NCI-H526 treated with DMSO at 0.1 percent for 48 hours (cell line): Measurements from ENCODE around the gene ABCA3.
"Not testable (repeated sequence)": the region's sequence is repeated elsewhere in the genome, so short reads cannot be mapped to it uniquely, and the experiment has no call there.

Experiments used
- DNase-seq: peaks from one replicate; lab custom pipeline; 2025; lab: John Stamatoyannopoulos, UW

The ABCA3 gene

GRCh38 chr16:2252806-2253148 lies 87.8 kb downstream of the ABCA3 start:
- no peak for DNase-seq

- DNase-seq, result peak; percentile 79
Measured at GRCh38 chr16:2251296-2252111, 89.0 kb downstream of the ABCA3 start, which contains the start of gene ECI1. Gene ECI1, minus strand, starts transcription at chr16:2251587. Its CDS starts 21 bp downstream, at chr16:2251566.

DNA sequence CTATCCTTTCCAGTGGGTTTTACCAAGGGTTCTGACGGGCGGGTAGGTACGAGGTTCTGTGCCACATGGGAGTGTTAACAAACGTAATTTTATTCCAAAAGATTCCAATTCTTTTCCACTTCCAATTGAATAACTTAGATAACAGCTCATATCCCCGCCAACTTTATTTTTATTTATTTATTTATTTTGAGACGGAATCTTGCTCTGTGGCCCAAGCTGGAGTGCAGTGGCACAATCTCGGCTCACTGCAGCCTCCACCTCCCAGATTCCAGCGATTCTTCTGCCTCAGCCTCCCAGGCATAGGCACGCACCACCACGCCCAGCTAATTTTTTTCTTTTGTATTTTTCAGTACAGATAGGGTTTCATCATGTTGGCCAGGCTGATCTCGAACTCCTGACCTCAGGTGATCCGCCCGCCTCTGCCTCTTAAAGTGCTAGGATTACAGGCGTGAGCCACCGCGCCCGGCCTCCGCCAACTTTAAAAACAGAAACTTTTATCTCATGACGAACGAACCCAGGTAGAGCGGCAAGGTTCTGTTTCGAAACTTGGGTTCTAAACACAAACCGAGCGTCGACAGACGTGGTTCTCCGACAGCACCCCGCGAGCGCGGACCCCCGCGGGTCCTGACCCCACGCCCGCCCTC lies 89.8 kb downstream of the ABCA3 start:
- DNase-seq, result no peak

GRCh38 chr16:2246301-2246885 lies 94.1 kb downstream of the ABCA3 start:
- DNase-seq, result no peak

DNA sequence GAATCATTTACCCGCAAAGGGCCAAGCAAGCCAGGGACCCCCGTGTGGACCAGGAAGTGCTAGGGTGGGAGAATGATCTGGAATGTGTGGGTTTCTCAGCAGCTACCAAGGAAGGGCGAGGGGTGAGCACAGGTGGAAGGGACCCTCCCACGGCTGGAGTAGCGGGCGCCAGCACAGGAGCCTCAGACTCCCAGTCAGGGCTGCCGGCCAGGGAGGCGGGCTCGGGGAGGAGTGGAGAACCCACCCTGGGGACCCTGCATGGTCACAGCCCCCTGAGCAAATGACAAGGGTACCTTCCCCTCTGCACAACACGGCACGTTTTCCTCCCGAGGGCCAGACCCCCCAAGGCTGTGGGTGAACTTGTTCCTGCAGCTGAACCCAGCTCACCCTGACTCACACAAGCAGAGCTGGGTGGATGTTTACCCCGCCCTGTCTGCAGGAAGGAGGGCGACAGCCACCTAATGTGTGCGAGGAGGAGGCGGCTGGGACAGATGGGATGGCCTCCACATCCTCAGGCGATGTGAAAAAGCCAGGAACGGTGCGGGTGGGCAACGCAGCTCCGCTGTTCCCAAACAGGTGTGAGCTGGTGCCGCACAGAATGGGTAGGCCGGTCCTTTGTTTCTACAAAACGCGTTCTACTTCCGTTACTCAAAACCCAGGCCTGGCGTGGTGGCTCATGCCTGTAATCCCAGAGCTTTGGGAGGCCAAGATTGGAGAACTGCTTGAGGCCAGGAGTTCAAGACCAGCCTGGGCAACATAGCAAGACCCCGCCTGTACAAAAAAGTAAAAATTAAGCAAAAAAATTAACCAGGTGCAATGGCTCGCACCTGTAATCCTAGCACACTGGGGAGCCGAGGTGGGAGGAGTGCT lies 95.4 kb downstream of the ABCA3 start:
- DNase-seq, result no peak

DNA sequence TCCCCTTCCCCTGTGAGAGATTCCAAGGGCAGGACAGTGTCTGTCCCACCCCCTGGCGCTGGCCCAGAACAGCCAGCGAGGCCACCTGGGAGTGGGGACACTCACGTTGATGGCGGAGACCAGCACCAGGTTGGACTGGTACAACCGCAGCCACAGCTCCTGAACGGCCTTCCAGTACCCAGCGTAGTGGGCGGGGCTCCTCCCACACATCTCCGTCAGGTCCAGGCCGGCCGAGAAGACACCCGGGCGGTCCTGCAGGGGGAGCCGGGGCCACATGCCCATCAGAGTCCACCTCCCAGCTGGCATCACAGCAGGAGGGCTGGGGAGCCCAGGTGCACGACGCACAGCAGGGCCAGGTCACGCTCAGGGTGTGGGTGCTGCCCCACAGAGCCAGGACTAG lies 96.2 kb downstream of the ABCA3 start:
- no peak for DNase-seq

GRCh38 chr16:2243781-2244180 lies 96.7 kb downstream of the ABCA3 start:
- no peak for DNase-seq

DNA sequence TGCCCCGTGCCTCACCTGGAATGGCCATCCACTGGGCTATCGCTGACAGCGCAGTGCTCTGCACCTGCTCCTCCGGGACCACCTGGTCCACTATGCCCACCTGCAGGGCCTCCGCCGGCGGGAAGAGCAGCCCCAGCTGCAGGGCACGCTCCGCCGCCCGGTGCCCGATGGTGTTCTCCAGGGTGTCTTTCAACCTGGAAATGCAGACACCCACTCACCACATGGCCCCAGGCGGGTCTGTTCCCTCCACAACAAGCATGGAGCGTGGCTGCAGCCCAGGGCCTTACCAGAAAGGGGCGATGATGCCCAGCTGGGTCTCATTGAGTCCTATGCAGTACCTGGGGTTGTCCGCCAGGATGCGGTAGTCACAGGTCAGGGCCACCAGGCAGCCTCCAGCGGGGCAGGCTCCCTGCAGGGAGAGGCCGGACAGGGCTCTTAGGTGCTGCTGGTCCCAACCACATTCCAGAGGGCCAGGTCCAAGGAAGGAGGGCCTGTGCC lies 97.4 kb downstream of the ABCA3 start:
- DNase-seq, result no peak

GRCh38 chr16:2242598-2242997 lies 97.9 kb downstream of the ABCA3 start:
- no peak for DNase-seq

- DNase-seq, result not testable (repeated sequence)
Measured at GRCh38 chr16:2240331-2240730, 100.2 kb downstream of the ABCA3 start.

DNA sequence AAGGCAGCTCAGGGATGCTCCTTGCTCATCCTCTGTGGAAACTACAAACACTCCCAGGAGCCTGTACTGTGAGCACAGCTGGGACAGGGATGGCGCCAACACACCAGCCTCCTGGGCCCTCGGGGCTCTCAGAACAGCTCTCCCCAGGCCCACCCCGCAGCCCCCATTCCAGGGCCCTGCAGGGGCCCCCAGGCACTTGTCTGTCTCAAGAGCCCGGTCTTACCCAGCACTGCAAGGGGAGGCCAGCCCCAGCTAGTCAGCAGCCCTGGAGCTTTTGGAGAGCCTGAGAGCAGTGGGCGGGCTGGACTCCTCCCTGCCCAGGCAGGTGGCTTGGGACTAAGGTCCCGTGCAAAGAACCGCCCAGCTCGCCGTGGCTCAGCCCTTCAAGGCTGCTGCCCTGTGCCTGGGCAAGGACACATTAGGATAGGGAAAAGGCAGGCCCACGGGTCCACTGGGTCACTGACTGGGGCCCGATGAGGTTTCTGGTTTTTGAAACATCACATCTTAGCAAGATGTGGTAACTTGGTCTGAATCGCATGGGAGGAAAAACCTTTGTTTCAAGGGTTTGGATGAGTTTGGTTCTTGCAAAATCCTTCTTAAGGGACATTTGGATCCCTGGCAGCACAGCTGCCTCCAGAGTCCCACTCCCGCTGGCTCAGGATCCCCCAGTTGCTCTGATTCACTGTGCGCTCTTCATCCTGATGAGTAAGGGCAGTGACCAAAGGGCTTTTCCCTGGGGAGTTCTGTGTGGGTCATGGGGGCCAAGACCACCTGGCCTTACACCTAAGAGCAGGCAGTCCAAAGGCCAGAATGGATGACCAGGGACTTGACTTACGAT lies 101.5 kb downstream of the ABCA3 start:
- DNase-seq, result no peak

GRCh38 chr16:2238150-2238837 lies 102.2 kb downstream of the ABCA3 start:
- DNase-seq, result no peak

DNA sequence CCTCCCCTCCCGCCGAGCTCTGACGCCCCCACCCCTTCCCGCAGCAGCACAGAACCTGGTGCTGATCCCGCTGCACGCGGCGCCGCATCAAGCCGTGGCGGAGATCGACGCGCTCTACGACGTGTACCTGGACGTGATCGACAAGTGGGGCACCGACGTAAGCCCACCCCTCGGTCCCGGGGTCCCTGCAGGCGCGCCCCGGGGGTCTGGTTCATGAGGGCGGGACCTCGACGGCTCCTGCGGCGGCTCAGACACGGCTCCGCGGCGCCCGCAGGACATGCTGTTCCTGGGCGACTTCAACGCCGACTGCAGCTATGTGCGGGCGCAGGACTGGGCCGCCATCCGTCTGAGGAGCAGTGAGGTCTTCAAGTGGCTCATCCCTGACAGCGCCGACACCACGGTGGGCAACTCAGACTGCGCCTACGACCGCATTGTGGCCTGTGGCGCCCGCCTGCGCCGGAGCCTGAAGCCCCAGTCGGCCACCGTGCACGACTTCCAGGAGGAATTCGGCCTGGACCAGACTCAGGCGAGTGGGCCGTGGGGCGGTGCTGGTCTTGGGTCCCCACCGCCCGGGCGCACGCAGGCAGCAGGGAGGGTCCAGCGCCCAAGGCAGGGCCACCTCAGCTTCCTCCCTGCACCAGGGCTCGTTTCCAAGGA lies 102.9 kb downstream of the ABCA3 start:
- no peak for DNase-seq

GRCh38 chr16:2237102-2237482 lies 103.4 kb downstream of the ABCA3 start:
- DNase-seq, result no peak

GRCh38 chr16:2236337-2237101 lies 104.0 kb downstream of the ABCA3 start, which contains the start of gene DNASE1L2:
Gene DNASE1L2, plus strand, starts transcription at chr16:2236444. Its CDS starts 373 bp downstream, at chr16:2236817.
- DNase-seq, result no peak

DNA sequence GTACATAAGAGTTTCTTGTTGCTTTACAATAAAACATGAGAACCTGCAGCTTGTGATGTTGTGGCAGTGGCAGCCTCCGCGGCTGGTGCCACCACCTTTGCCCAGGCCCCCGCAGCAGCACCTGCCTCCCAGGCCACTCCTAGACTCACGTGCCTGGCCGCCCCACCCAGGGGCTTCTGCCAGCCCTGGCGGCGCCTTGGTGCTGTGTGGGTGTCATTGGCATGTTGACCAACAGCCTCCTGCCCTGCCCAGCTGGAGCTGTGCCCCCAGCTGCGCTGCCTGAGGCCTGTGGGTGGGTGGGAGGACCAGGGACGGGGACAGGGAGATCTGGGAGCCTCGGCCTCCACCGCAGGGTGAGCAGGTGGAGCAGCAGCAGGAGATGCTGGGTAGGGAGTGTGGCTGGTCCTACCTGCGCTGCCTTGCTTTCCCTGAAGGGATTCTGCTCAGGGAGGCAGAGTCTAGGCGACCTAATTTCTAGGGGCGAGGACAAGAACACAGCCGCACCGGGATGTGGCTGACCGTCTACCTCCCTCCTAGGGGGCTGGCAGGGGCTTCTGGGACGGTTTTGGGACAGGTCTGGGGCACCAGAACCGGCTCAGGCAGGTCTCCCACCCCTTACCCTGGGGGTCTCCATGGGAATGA lies 104.7 kb downstream of the ABCA3 start:
- DNase-seq, result no peak

- no peak for DNase-seq
Measured at GRCh38 chr16:2235234-2235651, 105.3 kb downstream of the ABCA3 start.

GRCh38 chr16:2234813-2235170 lies 105.7 kb downstream of the ABCA3 start:
- DNase-seq, result no peak
